Activated CD4-positive, alpha-beta T cell treated with anti-CD3 and anti-CD28 coated beads for 4 hours (primary cell): ENCODE data around the gene CNNM3.

Source experiments
- DNase-seq, 2 donors: peaks; one replicate each; pipeline ENCODE4 v3.0.0-alpha.2; 2020

CNNM3 gene

GRCh38 chr2:96866986-96867755 lies 51.1 kb downstream of the CNNM3 start:
- DNase-seq = no peak

- DNase-seq = peak in 1 of 2 donors; percentile 35
These were observed 51.9 kb downstream of the CNNM3 start for GRCh38 chr2:96867756-96868554.

- peak; percentile 42 for DNase-seq
These were observed 52.6 kb downstream of the CNNM3 start for GRCh38 chr2:96868555-96869280.

GRCh38 chr2:96869281-96869821 lies 53.3 kb downstream of the CNNM3 start:
- no peak for DNase-seq

- DNase-seq = peak; percentile 57 to 59
These were observed 54.0 kb downstream of the CNNM3 start, which contains the start of gene SEMA4C for GRCh38 chr2:96869822-96870625. Gene SEMA4C, minus strand, starts transcription at chr2:96870080. Its CDS starts 2,194 bp downstream, at chr2:96867886.

- DNase-seq = peak; percentile 57 to 67
These were observed 54.7 kb downstream of the CNNM3 start for GRCh38 chr2:96870626-96871255.

GRCh38 chr2:96872591-96873349 lies 56.7 kb downstream of the CNNM3 start:
- no peak for DNase-seq

GRCh38 chr2:96873651-96874096 lies 57.6 kb downstream of the CNNM3 start:
- DNase-seq = no peak

- DNase-seq = no peak
These were observed 58.2 kb downstream of the CNNM3 start for GRCh38 chr2:96874198-96874831.

GRCh38 chr2:96875498-96876268 lies 59.6 kb downstream of the CNNM3 start:
- DNase-seq = no peak

- no peak for DNase-seq
These were observed 60.4 kb downstream of the CNNM3 start for GRCh38 chr2:96876269-96877041.

GRCh38 chr2:96877042-96877451 lies 61.0 kb downstream of the CNNM3 start:
- DNase-seq = no peak

GRCh38 chr2:96877631-96878092 lies 61.6 kb downstream of the CNNM3 start:
- no peak for DNase-seq

- DNase-seq = no peak
These were observed 62.1 kb downstream of the CNNM3 start for GRCh38 chr2:96878171-96878570.

- no peak for DNase-seq
These were observed 62.9 kb downstream of the CNNM3 start for GRCh38 chr2:96878796-96879544.

- no peak for DNase-seq
These were observed 63.5 kb downstream of the CNNM3 start for GRCh38 chr2:96879545-96880040.

- no peak for DNase-seq
These were observed 64.8 kb downstream of the CNNM3 start for GRCh38 chr2:96880891-96881273.
